ENCODE data around the gene WNT7B.

Gene WNT7B

DNA sequence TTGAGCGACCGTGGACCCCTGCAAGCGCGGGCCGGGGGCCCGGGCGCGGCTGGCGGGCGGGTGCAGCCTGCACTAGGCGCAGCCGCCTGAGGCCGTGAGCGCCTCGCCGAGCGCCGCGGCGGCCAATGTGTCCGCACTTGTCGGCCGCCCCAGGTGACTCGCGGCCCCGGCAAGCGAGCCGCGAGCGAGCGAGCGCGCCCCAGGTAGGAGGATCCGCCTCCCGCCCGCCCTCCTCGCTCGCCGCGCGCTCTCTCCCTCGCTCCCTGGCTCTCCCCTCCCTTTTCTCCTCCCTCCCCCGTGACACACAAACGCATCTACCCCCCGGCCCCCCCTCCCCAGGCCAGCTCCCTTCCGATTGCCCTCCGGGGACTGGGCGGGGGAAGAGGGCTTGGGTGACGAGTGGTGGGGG, at the start of gene WNT7B:
TSS of gene WNT7B (minus strand) at position 160 of the 409 bp plus-strand sequence. CDS start 408 bp downstream, outside the sequence.
- peak; percentile 83 for DNase-seq (ENCODE audit: low spot score)
- H3K27ac ChIP-seq (ENCODE audit: poor library complexity, severe bottlenecking), result peak within 1 kb of the TSS; percentile 68

DNA sequence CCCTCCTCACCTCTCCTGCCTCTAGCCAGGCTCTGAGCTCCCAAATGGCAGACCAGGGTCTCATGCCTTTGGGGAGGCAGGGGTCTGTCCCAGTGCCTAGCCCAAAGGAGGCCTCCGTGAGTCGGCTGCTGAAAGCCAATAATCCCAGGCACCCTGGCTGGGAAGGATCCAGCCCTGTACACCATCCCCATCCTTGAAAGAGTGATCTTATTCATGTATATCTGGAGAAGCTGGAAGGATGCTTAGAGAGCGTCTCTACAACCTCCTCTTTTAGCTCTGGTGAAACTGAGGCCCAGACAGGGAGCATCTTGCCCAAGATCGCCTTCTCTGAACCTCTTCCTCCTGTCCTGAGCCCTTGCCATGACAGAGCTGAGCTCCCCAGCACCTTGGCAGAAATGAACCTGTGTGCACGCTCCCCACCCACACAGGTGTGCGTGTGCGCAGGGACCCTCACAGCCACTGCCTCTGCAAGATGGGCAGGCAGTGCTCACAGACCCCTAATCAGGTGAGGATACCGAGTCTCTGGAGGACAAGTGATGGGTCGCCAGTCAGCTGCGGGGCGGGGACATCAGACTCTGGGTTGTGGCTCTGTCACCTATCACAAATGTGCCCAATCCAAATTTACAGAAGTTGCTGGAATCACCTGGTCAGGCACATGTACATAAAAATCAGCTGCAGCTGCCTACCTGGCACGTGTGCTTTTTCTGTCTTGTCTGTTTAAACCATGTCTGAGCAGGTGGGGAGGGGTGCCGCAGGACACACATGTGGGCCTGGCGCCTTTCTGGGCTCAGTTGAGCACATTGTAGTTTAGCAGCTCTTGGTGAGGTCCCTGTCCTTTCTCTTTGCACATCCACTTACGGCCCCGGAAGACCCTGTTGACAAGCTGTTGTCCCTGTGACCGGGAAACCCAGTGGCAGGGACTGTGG, 49.3 kb upstream of the WNT7B start:
- H3K9me3 ChIP-seq (ENCODE audit: severe bottlenecking), result no peaks in the 10 kb centered on the region

More for the DNA sequence above, at the start of gene WNT7B:
- Histone ChIP-seq H3K4me3 (ENCODE audit: severe bottlenecking) (peak within 1 kb of the TSS; percentile 72), H3K4me1 (ENCODE audit: insufficient read depth, poor library complexity, severe bottlenecking) (peaks cover 16% of the 10 kb centered on the region), H3K27me3 (ENCODE audit: insufficient read depth, poor library complexity, severe bottlenecking) (no peaks in the 10 kb centered on the region), H3K36me3 (ENCODE audit: low read depth) (no peaks in the 10 kb centered on the region), H3K9me3 (ENCODE audit: severe bottlenecking) (no peaks in the 10 kb centered on the region)
- peak; percentile 58 for ATAC-seq (ENCODE audit: low read depth)
- TF ChIP-seq, protein P1, sequence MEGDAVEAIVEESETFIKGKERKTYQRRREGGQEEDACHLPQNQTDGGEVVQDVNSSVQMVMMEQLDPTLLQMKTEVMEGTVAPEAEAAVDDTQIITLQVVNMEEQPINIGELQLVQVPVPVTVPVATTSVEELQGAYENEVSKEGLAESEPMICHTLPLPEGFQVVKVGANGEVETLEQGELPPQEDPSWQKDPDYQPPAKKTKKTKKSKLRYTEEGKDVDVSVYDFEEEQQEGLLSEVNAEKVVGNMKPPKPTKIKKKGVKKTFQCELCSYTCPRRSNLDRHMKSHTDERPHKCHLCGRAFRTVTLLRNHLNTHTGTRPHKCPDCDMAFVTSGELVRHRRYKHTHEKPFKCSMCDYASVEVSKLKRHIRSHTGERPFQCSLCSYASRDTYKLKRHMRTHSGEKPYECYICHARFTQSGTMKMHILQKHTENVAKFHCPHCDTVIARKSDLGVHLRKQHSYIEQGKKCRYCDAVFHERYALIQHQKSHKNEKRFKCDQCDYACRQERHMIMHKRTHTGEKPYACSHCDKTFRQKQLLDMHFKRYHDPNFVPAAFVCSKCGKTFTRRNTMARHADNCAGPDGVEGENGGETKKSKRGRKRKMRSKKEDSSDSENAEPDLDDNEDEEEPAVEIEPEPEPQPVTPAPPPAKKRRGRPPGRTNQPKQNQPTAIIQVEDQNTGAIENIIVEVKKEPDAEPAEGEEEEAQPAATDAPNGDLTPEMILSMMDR (IDR thresholded peaks at IDR 0.05; ENCODE audit: poor library complexity, severe bottlenecking), result no peak

DNA sequence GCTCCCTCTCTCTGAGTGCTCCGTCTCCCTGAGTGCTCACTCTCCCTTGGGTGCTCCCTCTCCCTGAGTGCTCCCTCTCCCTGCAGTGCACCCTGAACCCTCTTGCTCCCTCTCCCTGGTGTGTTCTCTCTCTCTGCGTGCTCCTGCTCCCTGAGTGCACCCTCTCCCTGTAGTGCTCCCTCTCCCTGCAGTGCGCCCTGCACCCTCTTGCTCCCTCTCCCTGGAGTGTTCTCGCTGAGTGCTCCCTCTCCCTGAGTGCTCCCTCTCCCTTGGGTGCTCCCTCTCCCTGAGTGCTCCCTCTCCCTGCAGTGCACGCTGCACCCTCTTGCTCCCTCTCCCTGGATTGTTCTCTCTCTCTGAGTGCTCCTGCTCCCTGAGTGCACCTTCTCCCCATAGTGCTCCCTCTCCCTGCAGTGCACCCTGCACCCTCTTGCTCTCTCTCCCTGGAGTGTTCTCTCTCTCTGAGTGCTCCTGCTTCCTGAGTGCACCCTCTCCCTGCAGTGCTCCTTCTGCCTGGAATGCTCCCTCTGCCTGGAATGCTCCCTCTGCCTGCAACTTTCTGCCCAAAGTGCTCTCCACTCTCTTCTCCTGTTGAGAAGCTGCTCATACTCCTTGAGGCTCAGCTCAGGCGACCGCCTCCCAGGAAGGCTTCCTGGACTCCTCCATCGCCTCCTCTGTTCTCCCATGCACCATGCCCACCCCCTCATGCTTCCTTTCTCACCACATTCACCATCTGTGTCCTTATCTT, 48.4 kb upstream of the WNT7B start:
- TF ChIP-seq, protein P1 (IDR thresholded peaks at IDR 0.05; ENCODE audit: poor library complexity, severe bottlenecking), result no peak
- DNase-seq (ENCODE audit: low spot score) (no peak), ATAC-seq (ENCODE audit: low read depth) (no peak; the same call in 2 of the 3 replicates)
- H3K9me3 ChIP-seq (ENCODE audit: severe bottlenecking), result no peaks in the 10 kb centered on the region
- no peak overlapping the region for H3K4me3 ChIP-seq (ENCODE audit: severe bottlenecking)
- no peak overlapping the region for H3K27ac ChIP-seq (ENCODE audit: poor library complexity, severe bottlenecking)
- H3K4me1 ChIP-seq (ENCODE audit: insufficient read depth, poor library complexity, severe bottlenecking), result peaks cover 11% of the 10 kb centered on the region
- no peaks in the 10 kb centered on the region for H3K27me3 ChIP-seq (ENCODE audit: insufficient read depth, poor library complexity, severe bottlenecking)
- H3K36me3 ChIP-seq (ENCODE audit: low read depth), result no peaks in the 10 kb centered on the region

More for the DNA sequence above, 49.3 kb upstream of the WNT7B start:
- H3K4me1 ChIP-seq (ENCODE audit: insufficient read depth, poor library complexity, severe bottlenecking), result peaks cover 11% of the 10 kb centered on the region
- DNase-seq (ENCODE audit: low spot score), result no peak
- TF ChIP-seq, protein P1 (IDR thresholded peaks at IDR 0.05; ENCODE audit: poor library complexity, severe bottlenecking), result no peak
- no peak overlapping the region for H3K4me3 ChIP-seq (ENCODE audit: severe bottlenecking)
- H3K27ac ChIP-seq (ENCODE audit: poor library complexity, severe bottlenecking), result no peak overlapping the region
- no peak for ATAC-seq (ENCODE audit: low read depth)
- H3K36me3 ChIP-seq (ENCODE audit: low read depth), result no peaks in the 10 kb centered on the region
- H3K27me3 ChIP-seq (ENCODE audit: insufficient read depth, poor library complexity, severe bottlenecking), result no peaks in the 10 kb centered on the region

DNA sequence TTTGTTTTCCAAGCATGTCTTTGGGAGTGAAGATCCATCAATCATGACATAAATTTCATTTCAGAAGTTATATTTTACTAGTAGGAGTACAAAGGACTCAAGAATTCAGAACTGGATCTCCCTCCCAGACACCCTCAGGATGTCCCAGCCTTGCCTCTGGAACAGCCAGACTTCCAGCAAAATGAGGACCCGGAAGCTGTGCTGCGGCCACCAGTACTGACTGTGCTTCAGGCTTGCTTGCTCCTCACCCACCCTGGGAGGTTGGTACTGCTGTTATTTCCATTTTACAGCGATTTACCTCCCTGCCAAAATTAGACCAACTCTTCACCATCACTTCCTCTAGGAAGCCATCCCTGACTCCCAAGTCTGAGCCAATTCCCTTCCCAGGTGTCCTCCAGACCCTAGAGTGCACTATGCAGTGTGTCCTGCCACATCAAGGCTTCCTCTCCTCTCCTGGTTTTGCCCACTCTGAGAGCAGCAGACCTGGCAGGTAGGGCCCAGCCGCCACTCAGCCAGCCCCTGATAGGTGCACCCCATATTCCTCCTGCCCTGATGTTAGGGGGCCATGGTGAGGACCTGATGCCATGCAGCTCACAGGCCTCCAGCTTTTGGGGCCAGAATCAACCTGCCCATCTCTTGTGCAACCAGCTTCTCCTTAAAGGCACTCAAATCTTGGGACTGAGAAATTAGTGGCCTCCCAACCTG, 47.3 kb upstream of the WNT7B start:
- no peak for DNase-seq (ENCODE audit: low spot score)
- no peak for ATAC-seq (ENCODE audit: low read depth)
- TF ChIP-seq, protein P1 (IDR thresholded peaks at IDR 0.05; ENCODE audit: poor library complexity, severe bottlenecking), result no peak
- Histone ChIP-seq H3K9me3 (ENCODE audit: severe bottlenecking) (no peaks in the 10 kb centered on the region), H3K36me3 (ENCODE audit: low read depth) (no peaks in the 10 kb centered on the region), H3K4me1 (ENCODE audit: insufficient read depth, poor library complexity, severe bottlenecking) (peaks cover 12% of the 10 kb centered on the region), H3K4me3 (ENCODE audit: severe bottlenecking) (no peak overlapping the region), H3K27me3 (ENCODE audit: insufficient read depth, poor library complexity, severe bottlenecking) (no peaks in the 10 kb centered on the region), H3K27ac (ENCODE audit: poor library complexity, severe bottlenecking) (peak overlapping the region; percentile 5)
